ENCODE results near the gene EEF2KMT.
"Not testable (repeated sequence)": the region's sequence is repeated elsewhere in the genome, so short reads cannot be mapped to it uniquely, and the experiment has no call there.

- TF ChIP-seq CTCF (IDR thresholded peaks at IDR 0.05); REST (IDR thresholded peaks at IDR 0.05; ENCODE audit: insufficient read depth in 1 of 2, low read depth in 2 of 2, low read length in 1 of 2); POLR2AphosphoS5 (IDR thresholded peaks at IDR 0.05; ENCODE audit: low read depth, low read length); SIN3A (IDR thresholded peaks at IDR 0.05; ENCODE audit: borderline replicate concordance, insufficient read depth, low read depth, low read length): not testable (repeated sequence)
Measured at GRCh38 chr16:5110933-5111332, 13.3 kb upstream of the EEF2KMT start.

Measured in Panc1 (cell line).